Measurements from ENCODE around the gene ANKRD7. TPM values are rescaled to one million over a fixed set of nuclear protein-coding genes. Genes with fewer than 3 reads are reported as not detected.

ANKRD7 gene
- total RNA-seq, 4 donors from 2014 or later: 0.66 to 0.98 (median 0.84) TPM; not detected in 1

DNA sequence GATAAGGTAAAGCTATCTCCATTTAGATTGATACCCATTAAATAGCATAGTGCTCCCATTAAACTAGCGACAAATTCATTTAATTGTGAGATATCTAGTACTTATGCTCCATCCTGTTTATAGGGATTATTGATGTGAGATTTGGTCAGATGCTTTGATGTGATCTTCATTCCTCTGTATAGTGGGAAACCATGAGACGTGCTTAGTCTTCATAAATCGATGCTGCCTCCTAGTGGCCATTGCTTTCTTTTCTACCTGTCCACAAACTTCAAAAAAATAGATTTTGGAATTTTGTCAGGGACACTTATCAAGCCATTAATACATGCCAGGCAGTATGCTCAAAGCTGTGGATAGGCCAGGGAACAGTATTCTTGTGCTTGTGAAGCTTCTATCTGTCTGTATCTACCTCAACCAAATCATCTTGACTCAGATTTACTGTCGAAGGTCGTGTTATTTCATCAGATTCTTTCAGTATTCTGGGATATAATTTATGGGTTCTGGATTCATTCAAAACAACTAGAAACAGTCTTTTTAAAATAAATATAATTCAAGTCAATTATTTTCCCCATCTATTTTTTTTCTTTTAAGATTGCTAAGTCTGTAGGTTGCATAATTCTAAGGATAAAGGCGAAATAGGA lies 28.5 kb upstream of the ANKRD7 start:
- WGBS, 2 donors: 52 to 55% methylated on average over 6 of the region's 6 CpGs
- TF ChIP-seq, protein P1, sequence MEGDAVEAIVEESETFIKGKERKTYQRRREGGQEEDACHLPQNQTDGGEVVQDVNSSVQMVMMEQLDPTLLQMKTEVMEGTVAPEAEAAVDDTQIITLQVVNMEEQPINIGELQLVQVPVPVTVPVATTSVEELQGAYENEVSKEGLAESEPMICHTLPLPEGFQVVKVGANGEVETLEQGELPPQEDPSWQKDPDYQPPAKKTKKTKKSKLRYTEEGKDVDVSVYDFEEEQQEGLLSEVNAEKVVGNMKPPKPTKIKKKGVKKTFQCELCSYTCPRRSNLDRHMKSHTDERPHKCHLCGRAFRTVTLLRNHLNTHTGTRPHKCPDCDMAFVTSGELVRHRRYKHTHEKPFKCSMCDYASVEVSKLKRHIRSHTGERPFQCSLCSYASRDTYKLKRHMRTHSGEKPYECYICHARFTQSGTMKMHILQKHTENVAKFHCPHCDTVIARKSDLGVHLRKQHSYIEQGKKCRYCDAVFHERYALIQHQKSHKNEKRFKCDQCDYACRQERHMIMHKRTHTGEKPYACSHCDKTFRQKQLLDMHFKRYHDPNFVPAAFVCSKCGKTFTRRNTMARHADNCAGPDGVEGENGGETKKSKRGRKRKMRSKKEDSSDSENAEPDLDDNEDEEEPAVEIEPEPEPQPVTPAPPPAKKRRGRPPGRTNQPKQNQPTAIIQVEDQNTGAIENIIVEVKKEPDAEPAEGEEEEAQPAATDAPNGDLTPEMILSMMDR (IDR thresholded peaks at IDR 0.05): peak; percentile 49 to 76 (median 57)
- TF ChIP-seq POLR2A (IDR thresholded peaks at IDR 0.05): no peak
- no peak for TF ChIP-seq EP300 (IDR thresholded peaks at IDR 0.05)
- Histone ChIP-seq H3K27ac (no peak overlapping the region), H3K4me3 (no peak overlapping the region), H3K27me3 (no peaks in the 10 kb centered on the region), H3K4me1 (no peaks in the 10 kb centered on the region), H3K9me3 (no peaks in the 10 kb centered on the region), H3K36me3 (peaks cover 0 to 19% (median 2%) of the 10 kb centered on the region in 3 donors)
- DNase-seq (ENCODE audit: low spot score in 2 of 2): peak in 1 of 2 donors; percentile 88

DNA sequence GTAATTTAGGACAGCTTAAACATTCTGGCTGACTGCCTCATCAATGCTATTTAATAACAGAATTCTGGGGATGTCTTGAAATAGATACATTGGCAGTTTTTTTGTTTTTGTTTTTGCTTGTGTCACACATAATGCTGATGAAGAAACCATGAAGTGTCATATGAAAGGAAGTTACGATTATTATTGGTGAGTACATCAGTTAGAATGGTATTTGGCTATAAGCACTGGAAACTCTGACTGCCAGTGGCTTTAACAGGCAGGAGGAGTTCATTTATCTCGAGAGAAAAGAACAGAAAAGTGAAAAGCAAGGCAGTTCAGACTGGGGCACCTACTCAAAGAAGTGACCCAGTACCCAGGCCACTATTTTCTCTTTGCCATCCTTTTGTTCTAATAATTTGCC lies 22.4 kb upstream of the ANKRD7 start:
- H3K4me3 ChIP-seq: no peak overlapping the region
- no peak for DNase-seq (ENCODE audit: low spot score in 2 of 2)
- WGBS, 2 donors: 48 to 52% methylated on average over 2 of the region's 2 CpGs
- no peaks in the 10 kb centered on the region for H3K4me1 ChIP-seq
- TF ChIP-seq POLR2A (IDR thresholded peaks at IDR 0.05) (no peak), EP300 (IDR thresholded peaks at IDR 0.05) (no peak)
- TF ChIP-seq, protein P1 (IDR thresholded peaks at IDR 0.05): no peak
- no peak overlapping the region for H3K27ac ChIP-seq
- H3K36me3 ChIP-seq: no peaks in the 10 kb centered on the region
- no peaks in the 10 kb centered on the region for H3K9me3 ChIP-seq
- H3K27me3 ChIP-seq: no peaks in the 10 kb centered on the region

DNA sequence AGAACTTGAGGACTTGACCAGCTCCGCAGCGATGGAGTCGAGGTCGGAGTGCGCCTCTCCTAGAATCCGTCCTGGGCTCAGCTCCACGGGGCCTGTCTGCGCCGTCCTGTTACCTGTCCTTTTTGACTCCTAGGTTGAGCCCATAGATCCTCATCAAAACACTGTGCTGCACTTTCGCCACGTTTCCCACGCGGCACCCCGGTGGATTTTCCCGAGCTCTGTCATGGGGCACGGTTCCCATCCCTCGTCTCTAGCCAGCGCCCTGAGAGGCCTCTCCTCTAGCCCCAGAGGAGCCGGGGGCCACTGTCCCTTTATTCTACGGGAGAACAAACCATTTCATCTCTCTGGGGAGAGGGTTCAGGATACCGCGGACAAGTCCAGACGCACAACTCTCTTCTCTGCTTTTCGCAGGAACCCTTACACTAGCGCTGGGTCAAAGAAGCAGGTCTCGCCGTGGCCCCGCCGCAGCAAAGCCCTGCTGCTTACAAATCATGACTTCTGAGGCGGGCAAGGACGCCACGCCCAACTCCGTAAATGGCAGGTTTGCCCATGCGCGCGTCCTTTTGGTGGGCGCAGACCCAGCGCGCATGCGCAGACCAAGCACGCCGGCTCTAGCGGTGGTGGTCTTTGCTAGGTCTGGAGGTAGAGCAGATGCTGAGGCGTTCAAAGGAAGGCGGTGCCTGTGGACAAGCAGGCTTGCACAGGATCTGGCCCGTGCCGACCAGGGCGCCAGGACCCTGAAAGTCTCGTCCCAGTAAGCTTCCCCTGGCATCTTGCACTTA lies 10.3 kb upstream of the ANKRD7 start:
- WGBS, 2 donors: 16 to 21% methylated on average over 34 to 45 of the region's 49 CpGs
- peak overlapping the region; percentile 32 to 66 (median 52) for H3K4me3 ChIP-seq
- no peaks in the 10 kb centered on the region for H3K36me3 ChIP-seq
- no peaks in the 10 kb centered on the region for H3K27me3 ChIP-seq
- TF ChIP-seq, protein P1 (IDR thresholded peaks at IDR 0.05): no peak
- peak in 1 of 2 donors; percentile 22 for TF ChIP-seq POLR2A (IDR thresholded peaks at IDR 0.05)
- TF ChIP-seq EP300 (IDR thresholded peaks at IDR 0.05): no peak
- no peaks in the 10 kb centered on the region for H3K9me3 ChIP-seq
- peak overlapping the region in 1 of 4 donors; percentile 55 for H3K27ac ChIP-seq
- H3K4me1 ChIP-seq: peaks cover 0 to 12% (median 0%) of the 10 kb centered on the region in 4 donors
- peak; percentile 34 to 42 for DNase-seq (ENCODE audit: low spot score in 2 of 2)

DNA sequence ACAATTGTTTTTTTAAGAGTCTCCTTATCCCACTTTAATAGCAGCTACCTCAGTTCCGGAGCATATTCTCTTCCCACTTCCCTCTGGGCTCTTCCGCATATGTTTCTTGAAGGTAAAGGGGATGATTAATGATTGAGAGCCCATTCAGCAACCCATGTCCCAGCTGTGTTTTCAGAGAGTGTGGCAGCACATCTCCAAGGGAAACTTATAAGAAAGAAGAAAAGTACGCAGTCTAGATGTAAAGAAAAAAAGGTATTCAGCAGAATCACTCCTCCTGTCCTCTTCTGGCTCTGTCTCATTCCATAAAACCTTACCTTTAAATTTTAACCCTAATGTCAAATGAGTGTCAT lies 9.7 kb upstream of the ANKRD7 start:
- Histone ChIP-seq H3K27me3 (no peaks in the 10 kb centered on the region), H3K4me1 (peaks cover 0 to 12% (median 0%) of the 10 kb centered on the region in 4 donors), H3K4me3 (peak overlapping the region; percentile 32 to 66 (median 52)), H3K27ac (peak overlapping the region in 1 of 4 donors; percentile 55), H3K36me3 (no peaks in the 10 kb centered on the region), H3K9me3 (no peaks in the 10 kb centered on the region)
- DNase-seq (ENCODE audit: low spot score in 2 of 2): no peak
- TF ChIP-seq, protein P1 (IDR thresholded peaks at IDR 0.05): no peak
- TF ChIP-seq POLR2A (IDR thresholded peaks at IDR 0.05) (no peak), EP300 (IDR thresholded peaks at IDR 0.05) (no peak)
- WGBS, 2 donors: 50 to 54% methylated on average over 3 of the region's 3 CpGs

DNA sequence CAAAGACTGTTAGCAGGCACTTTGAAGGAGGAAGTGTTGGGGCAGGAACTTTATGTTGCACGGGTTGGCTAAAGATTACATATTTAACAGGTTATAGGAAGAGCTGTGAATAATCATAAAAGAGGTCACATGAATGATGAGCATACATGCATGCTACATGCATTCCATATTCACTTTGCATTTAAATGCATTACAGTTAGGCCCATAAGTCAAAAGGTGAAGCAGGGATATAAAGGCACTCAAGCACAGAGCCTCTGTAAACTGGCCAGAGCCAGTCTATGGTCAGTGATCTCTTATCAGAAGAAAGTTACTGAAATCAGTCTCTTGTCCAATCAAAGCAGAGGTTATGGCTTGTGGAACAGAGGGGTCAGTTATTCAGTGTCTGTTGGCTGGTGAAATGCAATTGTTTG lies 7.3 kb upstream of the ANKRD7 start:
- Histone ChIP-seq H3K4me3 (no peak overlapping the region), H3K27ac (no peak overlapping the region), H3K4me1 (peaks cover 0 to 12% (median 0%) of the 10 kb centered on the region in 4 donors), H3K36me3 (no peaks in the 10 kb centered on the region), H3K9me3 (no peaks in the 10 kb centered on the region), H3K27me3 (no peaks in the 10 kb centered on the region)
- TF ChIP-seq EP300 (IDR thresholded peaks at IDR 0.05) (no peak), POLR2A (IDR thresholded peaks at IDR 0.05) (no peak)
- TF ChIP-seq, protein P1 (IDR thresholded peaks at IDR 0.05): no peak
- 45 to 51% methylated on average over 1 of the region's 1 CpG for WGBS, 2 donors
- no peak for DNase-seq (ENCODE audit: low spot score in 2 of 2)
